CD4-positive, alpha-beta memory T cell (primary cell): Measurements from ENCODE around the gene OR4F15. TPM values are rescaled to one million over a fixed set of nuclear protein-coding genes. Genes with fewer than 3 reads are reported as not detected.

ENCODE experiments used
- CTCF ChIA-PET: fragments of 350-600 bp; sonication (Branson Sonifier 250); formaldehyde crosslinking; loops from one replicate; lab custom pipeline; 2021; ENCODE audit warnings: inconsistent platforms; ENCODE audit not compliant: partially characterized antibody; lab: Charles Lee
- POLR2A ChIA-PET: fragments of 350-600 bp; sonication (Branson Sonifier 250); formaldehyde crosslinking; loops from one replicate; lab custom pipeline; 2021; ENCODE audit not compliant: partially characterized antibody; lab: Charles Lee
- DNase-seq, 5 donors: peaks; one replicate each; pipeline versions ENCODE4 v3.0.0 to v3.0.0-alpha.2; 2020 to 2022; ENCODE audit warnings: mixed read lengths in 1 of 5
- H3K27ac ChIP-seq: one replicate; pipeline ENCODE4 v1.7.0; 2013; ENCODE audit warnings: low read depth, low read length
- H3K27me3 ChIP-seq: 2 replicates; pipeline ENCODE4 v1.7.0; 2013; ENCODE audit warnings: mild to moderate bottlenecking, low read length, moderate library complexity; ENCODE audit not compliant: insufficient read depth
- H3K36me3 ChIP-seq: 2 replicates; pipeline ENCODE4 v1.7.0; 2013; ENCODE audit warnings: mild to moderate bottlenecking, low read length, moderate library complexity; ENCODE audit not compliant: insufficient read depth
- H3K4me1 ChIP-seq: 2 replicates; pipeline ENCODE4 v1.7.0; 2013; ENCODE audit warnings: mild to moderate bottlenecking, low read length, moderate library complexity; ENCODE audit not compliant: insufficient read depth
- H3K4me3 ChIP-seq, 2 donors: one replicate each; pipeline ENCODE4 v1.7.0; 2013; ENCODE audit warnings: low read length in 2 of 2, mild to moderate bottlenecking in 1 of 2
- H3K9me3 ChIP-seq, 2 donors: one replicate each; pipeline ENCODE4 v1.7.0; 2013; ENCODE audit warnings: low read length in 2 of 2, control low read depth in 1 of 2; ENCODE audit not compliant: control insufficient read depth in 1 of 2
- H3K27ac Mint-ChIP-seq, 7 donors: one replicate each; pipeline ENCODE4 v1.8.0; 2020 to 2021; ENCODE audit warnings: mixed read lengths in 7 of 7, mild to moderate bottlenecking in 6 of 7, inconsistent platforms in 3 of 7, moderate library complexity in 3 of 7
- H3K27me3 Mint-ChIP-seq, 2 donors: one replicate each; pipeline ENCODE4 v1.8.0; 2020 to 2021; ENCODE audit warnings: mixed read lengths in 2 of 2
- H3K36me3 Mint-ChIP-seq, 2 donors: one replicate each; pipeline ENCODE4 v1.8.0; 2020 to 2021; ENCODE audit warnings: mixed read lengths in 2 of 2, inconsistent platforms in 1 of 2, mild to moderate bottlenecking in 1 of 2
- H3K4me1 Mint-ChIP-seq, 4 donors: one replicate each; pipeline ENCODE4 v1.8.0; 2020 to 2021; ENCODE audit warnings: mixed read lengths in 4 of 4, mild to moderate bottlenecking in 1 of 4
- H3K4me3 Mint-ChIP-seq, 8 donors: one replicate each; pipeline ENCODE4 v1.8.0; 2020 to 2021; ENCODE audit warnings: mixed read lengths in 8 of 8, mild to moderate bottlenecking in 7 of 8, moderate library complexity in 6 of 8, inconsistent platforms in 3 of 8
- H3K9me3 Mint-ChIP-seq, 8 donors: one replicate each; pipeline ENCODE4 v1.8.0; 2020 to 2021; ENCODE audit warnings: mixed read lengths in 8 of 8, mild to moderate bottlenecking in 5 of 8, inconsistent platforms in 3 of 8, moderate library complexity in 1 of 8
- intact Hi-C: fragments of 100-400 bp; cut with micrococcal nuclease; formaldehyde crosslinking; loops from one replicate; pipeline ENCODE4 v1.15.1; 2023
- polyA plus RNA-seq, 2 donors: library from polyadenylated mRNA; unstranded; fragments of 300-500 nt; fragmentation: Illumina TruSeq; gene quantifications; one replicate each; pipeline ENCODE4 v1.2.3, GENCODE V29; 2021
- total RNA-seq, 2 experiments: library from RNA; stranded (reverse); gene quantifications; one replicate each; pipeline ENCODE4 v1.2.3, GENCODE V29; 2021

OR4F15 gene
- total and polyA plus RNA-seq, 4 experiments from 2014 or later, result not detected

DNA sequence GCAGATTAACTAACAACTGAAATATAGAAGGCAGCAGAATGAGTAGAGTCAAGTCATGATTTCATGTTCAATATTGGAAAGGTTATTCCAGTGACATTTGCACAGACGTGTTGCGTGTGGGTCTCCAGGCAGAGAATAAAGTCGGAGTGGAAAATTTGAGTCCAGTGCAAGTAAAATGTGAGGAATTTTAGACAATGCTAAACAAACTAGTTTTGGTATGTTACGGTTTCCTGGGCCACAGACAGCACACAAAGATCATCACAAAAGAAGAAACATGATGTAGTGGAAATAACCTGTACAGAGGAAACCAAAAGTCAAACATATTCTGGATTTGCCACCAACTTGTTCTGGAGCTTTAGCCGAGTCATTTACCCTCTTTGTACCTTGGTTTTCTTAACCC, 8.3 kb upstream of the OR4F15 start:
- H3K4me3 Mint-ChIP-seq, result no peak overlapping the region
- ChIA-PET POLR2A (no interaction called here), CTCF (no interaction called here)
- intact Hi-C loops, result no loop called here
- no peak for DNase-seq
- no peaks in the 10 kb centered on the region for H3K36me3 ChIP-seq
- no peaks in the 10 kb centered on the region for H3K9me3 ChIP-seq
- H3K4me1 Mint-ChIP-seq, result no peaks in the 10 kb centered on the region
- no peak overlapping the region for H3K4me3 ChIP-seq
- no peaks in the 10 kb centered on the region for H3K4me1 ChIP-seq
- peaks cover 0 to 5% (median 0%) of the 10 kb centered on the region in 8 donors for H3K9me3 Mint-ChIP-seq
- H3K27me3 Mint-ChIP-seq, result peaks cover 14 to 19% of the 10 kb centered on the region in 2 donors
- no peaks in the 10 kb centered on the region for H3K36me3 Mint-ChIP-seq
- H3K27ac ChIP-seq, result no peak overlapping the region
- no peaks in the 10 kb centered on the region for H3K27me3 ChIP-seq
- H3K27ac Mint-ChIP-seq, result no peak overlapping the region

DNA sequence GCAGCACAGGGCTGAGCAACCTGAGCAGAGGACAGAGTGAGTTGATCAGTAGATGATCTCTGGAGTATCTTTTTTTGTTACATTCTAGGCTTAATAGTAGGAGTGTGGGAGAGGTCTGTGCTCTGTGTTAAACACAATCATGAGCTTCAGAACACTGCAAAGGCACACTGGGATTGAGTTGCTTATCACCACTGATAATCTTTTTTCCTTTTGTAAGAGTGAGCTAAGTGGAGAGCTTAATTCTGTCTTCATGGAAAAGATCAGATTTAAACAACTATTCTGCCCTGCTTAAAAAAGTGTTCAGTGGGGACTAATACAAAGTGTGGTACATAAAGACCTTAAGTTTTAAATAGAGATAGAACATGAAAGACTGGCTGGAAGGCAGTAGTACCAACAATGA, 7.6 kb upstream of the OR4F15 start:
- Histone ChIP-seq H3K4me3 (no peak overlapping the region), H3K27ac (no peak overlapping the region), H3K36me3 (no peaks in the 10 kb centered on the region), H3K9me3 (no peaks in the 10 kb centered on the region), H3K4me1 (no peaks in the 10 kb centered on the region), H3K27me3 (no peaks in the 10 kb centered on the region)
- intact Hi-C loops, result no loop called here
- Mint-ChIP-seq H3K27me3 (peaks cover 17 to 19% of the 10 kb centered on the region in 2 donors), H3K9me3 (peaks cover 0 to 5% (median 0%) of the 10 kb centered on the region in 8 donors), H3K36me3 (no peaks in the 10 kb centered on the region), H3K27ac (no peak overlapping the region), H3K4me3 (no peak overlapping the region), H3K4me1 (no peaks in the 10 kb centered on the region)
- ChIA-PET CTCF (no interaction called here), POLR2A (no interaction called here)
- DNase-seq, result no peak

DNA sequence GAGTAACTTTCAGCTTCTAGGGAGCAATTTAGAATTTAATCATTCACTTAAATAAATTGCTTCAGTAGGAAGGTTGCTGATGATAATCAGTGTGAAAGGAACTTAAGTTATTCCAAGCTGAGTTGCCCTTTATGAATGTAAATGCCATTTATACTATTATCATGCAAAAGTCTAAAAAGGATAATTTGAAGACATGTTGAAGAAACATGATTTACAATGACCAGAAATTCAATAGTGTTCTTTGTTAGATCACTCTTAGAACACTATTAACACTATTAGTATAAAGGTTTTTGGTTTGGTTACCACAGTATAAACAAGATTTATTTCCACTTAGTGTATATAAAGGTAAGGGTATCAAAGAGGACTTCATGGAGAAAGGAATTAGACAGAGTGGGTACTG, 7.1 kb upstream of the OR4F15 start:
- H3K9me3 Mint-ChIP-seq, result peaks cover 0 to 5% (median 0%) of the 10 kb centered on the region in 8 donors
- intact Hi-C loops, result no loop called here
- H3K27me3 Mint-ChIP-seq, result peaks cover 19 to 20% of the 10 kb centered on the region in 2 donors
- Histone ChIP-seq H3K36me3 (no peaks in the 10 kb centered on the region), H3K4me3 (no peak overlapping the region), H3K27ac (no peak overlapping the region), H3K27me3 (no peaks in the 10 kb centered on the region), H3K4me1 (no peaks in the 10 kb centered on the region), H3K9me3 (no peaks in the 10 kb centered on the region)
- ChIA-PET CTCF (no interaction called here), POLR2A (no interaction called here)
- no peak for DNase-seq
- no peak overlapping the region for H3K27ac Mint-ChIP-seq
- no peak overlapping the region for H3K4me3 Mint-ChIP-seq
- H3K36me3 Mint-ChIP-seq, result no peaks in the 10 kb centered on the region
- H3K4me1 Mint-ChIP-seq, result no peaks in the 10 kb centered on the region

DNA sequence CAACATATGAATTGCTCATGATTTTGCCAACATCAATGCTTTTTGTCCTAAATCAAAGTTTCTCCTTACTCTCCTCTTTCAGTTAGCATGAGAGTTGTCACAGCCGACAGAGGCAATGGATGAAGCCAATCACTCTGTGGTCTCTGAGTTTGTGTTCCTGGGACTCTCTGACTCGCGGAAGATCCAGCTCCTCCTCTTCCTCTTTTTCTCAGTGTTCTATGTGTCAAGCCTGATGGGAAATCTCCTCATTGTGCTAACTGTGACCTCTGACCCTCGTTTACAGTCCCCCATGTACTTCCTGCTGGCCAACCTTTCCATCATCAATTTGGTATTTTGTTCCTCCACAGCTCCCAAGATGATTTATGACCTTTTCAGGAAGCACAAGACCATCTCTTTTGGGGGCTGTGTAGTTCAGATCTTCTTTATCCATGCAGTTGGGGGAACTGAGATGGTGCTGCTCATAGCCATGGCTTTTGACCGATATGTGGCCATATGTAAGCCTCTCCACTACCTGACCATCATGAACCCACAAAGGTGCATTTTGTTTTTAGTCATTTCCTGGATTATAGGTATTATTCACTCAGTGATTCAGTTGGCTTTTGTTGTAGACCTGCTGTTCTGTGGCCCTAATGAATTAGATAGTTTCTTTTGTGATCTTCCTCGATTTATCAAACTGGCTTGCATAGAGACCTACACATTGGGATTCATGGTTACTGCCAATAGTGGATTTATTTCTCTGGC, 6.2 kb upstream of the OR4F15 start:
- no peak overlapping the region for H3K4me3 Mint-ChIP-seq

DNA sequence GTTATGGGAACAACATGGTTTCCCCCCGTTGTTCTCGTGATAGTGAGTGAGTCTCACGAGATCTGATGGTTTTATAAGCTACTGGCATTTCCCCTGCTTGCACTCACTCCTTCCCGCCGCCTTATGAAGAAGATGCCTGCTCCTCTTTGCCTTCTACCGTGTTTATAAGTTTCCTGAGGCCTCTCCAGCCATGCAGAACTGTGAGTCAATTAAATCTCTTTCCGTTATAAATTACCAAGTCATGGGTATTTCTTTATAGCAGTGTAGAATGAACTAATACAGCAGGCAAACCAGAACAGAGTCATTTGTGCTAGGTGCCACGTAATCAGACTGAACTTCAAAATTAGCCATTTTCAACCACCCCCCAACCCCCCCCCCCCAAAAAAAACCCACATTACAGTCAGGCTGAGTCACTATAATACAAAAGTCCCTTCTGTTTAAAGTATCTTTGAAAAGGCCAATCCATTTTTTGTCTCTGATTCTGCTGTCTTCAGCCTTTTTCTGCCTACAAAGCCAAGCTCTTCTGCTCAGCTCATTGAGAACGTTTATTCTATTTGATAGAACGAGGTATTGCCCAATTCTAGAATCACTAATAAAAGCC, 4.6 kb upstream of the OR4F15 start:
- Mint-ChIP-seq H3K27ac (no peak overlapping the region), H3K4me1 (no peaks in the 10 kb centered on the region), H3K4me3 (no peak overlapping the region), H3K27me3 (peaks cover 24 to 32% of the 10 kb centered on the region in 2 donors), H3K36me3 (no peaks in the 10 kb centered on the region), H3K9me3 (peaks cover 0 to 5% (median 0%) of the 10 kb centered on the region in 8 donors)
- H3K36me3 ChIP-seq, result no peaks in the 10 kb centered on the region
- ChIA-PET POLR2A (no interaction called here), CTCF (no interaction called here)
- no peaks in the 10 kb centered on the region for H3K27me3 ChIP-seq
- intact Hi-C loops, result no loop called here
- H3K4me3 ChIP-seq, result no peak overlapping the region
- H3K9me3 ChIP-seq, result no peaks in the 10 kb centered on the region
- H3K4me1 ChIP-seq, result no peaks in the 10 kb centered on the region
- no peak overlapping the region for H3K27ac ChIP-seq
- DNase-seq, result no peak

More for the DNA sequence above, 6.2 kb upstream of the OR4F15 start:
- Histone ChIP-seq H3K36me3 (no peaks in the 10 kb centered on the region), H3K27ac (no peak overlapping the region), H3K27me3 (no peaks in the 10 kb centered on the region), H3K4me1 (no peaks in the 10 kb centered on the region), H3K9me3 (no peaks in the 10 kb centered on the region), H3K4me3 (no peak overlapping the region)
- Mint-ChIP-seq H3K4me1 (no peaks in the 10 kb centered on the region), H3K36me3 (no peaks in the 10 kb centered on the region), H3K27ac (no peak overlapping the region), H3K9me3 (peaks cover 0 to 5% (median 0%) of the 10 kb centered on the region in 8 donors), H3K27me3 (peaks cover 19 to 22% of the 10 kb centered on the region in 2 donors)
- no peak for DNase-seq
- ChIA-PET CTCF (no interaction called here), POLR2A (no interaction called here)
- intact Hi-C loops, result no loop called here

DNA sequence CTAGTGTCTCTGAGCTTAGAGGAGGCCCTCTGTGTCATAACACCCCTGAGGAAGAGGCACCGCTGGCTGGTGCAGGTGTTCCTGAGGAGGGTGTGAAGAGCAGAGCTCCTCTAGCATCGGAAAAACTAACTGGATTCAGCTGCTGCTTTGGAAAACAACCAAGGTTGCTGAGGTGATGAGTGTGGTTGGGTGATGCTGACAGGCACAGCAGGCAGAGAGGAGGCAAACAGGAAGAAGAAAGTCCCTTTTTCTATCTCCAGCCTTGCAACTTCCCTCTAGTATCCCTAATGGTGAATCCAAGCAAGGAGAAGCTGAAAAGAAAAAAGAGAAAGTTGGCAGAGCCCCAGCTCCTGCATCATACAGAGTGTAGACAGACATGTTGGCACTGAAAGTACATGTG, 3.8 kb upstream of the OR4F15 start:
- Mint-ChIP-seq H3K27ac (no peak overlapping the region), H3K36me3 (no peaks in the 10 kb centered on the region), H3K27me3 (peaks cover 24 to 36% of the 10 kb centered on the region in 2 donors), H3K4me3 (no peak overlapping the region), H3K4me1 (no peaks in the 10 kb centered on the region), H3K9me3 (peaks cover 0 to 4% (median under 1%) of the 10 kb centered on the region in 8 donors)
- Histone ChIP-seq H3K4me1 (no peaks in the 10 kb centered on the region), H3K36me3 (no peaks in the 10 kb centered on the region), H3K27ac (no peak overlapping the region), H3K9me3 (no peaks in the 10 kb centered on the region), H3K4me3 (no peak overlapping the region), H3K27me3 (no peaks in the 10 kb centered on the region)
- ChIA-PET POLR2A (no interaction called here), CTCF (no interaction called here)
- DNase-seq, result no peak
- intact Hi-C loops, result no loop called here

DNA sequence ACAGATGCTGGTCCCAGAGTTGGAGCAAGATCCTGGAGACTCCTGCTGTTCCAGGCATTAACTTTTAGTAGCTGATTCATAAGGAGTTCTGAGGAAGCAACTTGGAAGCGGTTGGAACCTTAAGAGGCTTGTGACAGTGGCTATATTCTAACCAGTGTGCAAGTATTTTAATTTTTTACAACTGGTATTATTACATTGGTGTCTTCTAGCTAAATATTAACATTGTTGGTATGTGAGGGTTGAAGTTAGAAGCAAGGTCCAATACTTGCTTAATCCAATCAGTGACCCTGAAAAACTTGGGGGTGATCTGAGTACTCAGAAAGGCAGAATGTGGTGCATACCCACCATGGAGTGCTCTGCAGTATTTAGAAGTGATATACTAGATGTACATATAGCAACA, 1.5 kb upstream of the OR4F15 start:
- H3K27me3 Mint-ChIP-seq, result peaks cover 23 to 28% of the 10 kb centered on the region in 2 donors

More for the DNA sequence above, 1.5 kb upstream of the OR4F15 start:
- intact Hi-C loops, result no loop called here
- Mint-ChIP-seq H3K36me3 (no peaks in the 10 kb centered on the region), H3K4me3 (no peak overlapping the region), H3K9me3 (peaks cover 0 to 3% (median 0%) of the 10 kb centered on the region in 8 donors), H3K4me1 (no peaks in the 10 kb centered on the region), H3K27ac (no peak overlapping the region)
- DNase-seq, result no peak
- H3K9me3 ChIP-seq, result no peaks in the 10 kb centered on the region
- no peak overlapping the region for H3K27ac ChIP-seq
- CTCF ChIA-PET, result no interaction called here
- H3K4me1 ChIP-seq, result no peaks in the 10 kb centered on the region
- H3K27me3 ChIP-seq, result no peaks in the 10 kb centered on the region
- H3K4me3 ChIP-seq, result no peak overlapping the region
- POLR2A ChIA-PET, result no interaction called here
- no peaks in the 10 kb centered on the region for H3K36me3 ChIP-seq
